LNCAP (cell line): ENCODE results near the gene B3GAT3.

ENCODE experiments used
- CTCF ChIP-seq: fragments of 450-650 bp; IDR thresholded peaks from 2 replicates; pipeline ENCODE4 v1.5.1; 2017; ENCODE audit warnings: mild to moderate bottlenecking

B3GAT3 gene

DNA sequence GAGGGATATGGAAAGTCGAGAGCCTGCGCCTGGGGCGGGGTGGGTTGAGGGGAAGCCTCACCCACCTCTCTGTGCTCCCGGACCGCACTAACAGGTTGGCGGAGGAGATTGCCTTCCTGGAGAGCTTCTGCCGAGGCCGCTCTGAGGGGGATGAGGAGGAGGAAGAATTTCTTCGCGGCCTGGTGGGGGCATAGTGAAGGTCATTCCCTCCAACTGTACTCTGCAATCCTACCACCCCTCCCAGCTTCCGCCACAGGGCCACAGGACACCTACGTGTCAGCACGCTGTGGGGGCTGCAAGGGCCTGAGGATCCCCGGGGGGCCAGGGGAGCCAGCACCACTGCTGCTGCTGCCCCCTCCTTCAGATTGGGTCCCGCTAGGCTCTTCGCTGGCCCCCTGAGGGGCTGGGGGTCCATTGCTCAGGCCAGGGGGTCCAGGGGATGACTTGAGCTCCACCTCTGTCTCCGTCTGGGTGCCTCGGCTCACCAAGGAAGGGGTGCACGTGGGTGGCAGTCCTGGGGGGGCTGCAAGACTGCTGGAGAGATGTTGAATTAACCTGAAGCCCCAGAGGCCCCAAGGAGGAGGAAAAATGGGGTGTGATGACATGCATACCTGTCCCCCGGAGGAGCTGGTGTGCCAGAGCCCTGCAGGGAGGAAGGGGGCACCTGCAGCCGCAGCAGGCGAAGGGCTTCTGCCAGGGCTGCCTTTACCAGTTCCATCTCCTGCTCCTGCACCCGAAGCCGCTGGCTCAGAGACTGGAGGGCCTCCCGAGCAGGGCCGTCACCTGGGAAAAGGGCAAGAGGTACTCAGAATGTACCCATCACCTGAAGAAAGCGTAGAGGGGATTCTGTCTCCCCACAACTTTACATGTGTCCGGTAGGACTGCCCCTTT, 10.7 kb downstream of the B3GAT3 start:
- TF ChIP-seq CTCF = no peak

DNA sequence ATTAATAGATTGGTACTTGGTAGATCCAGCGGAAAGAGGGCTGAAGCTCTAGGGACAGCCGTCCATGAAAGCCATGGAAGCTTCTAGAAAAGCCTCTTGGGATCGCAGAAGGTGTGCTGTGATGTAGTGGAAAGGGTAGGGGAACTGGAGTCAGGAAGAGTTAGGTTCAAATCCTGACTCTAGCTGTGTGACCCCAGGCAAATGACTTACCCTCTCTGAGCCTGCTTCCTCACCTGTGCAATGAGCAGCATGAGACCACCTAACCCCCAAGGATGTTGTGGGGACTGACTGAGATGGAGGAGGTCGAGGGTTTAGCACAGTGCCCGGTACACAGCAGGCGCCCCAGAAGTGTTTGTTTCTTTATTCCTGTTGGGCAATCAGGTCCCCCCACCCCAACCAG, 11.4 kb downstream of the B3GAT3 start:
- TF ChIP-seq CTCF = no peak

DNA sequence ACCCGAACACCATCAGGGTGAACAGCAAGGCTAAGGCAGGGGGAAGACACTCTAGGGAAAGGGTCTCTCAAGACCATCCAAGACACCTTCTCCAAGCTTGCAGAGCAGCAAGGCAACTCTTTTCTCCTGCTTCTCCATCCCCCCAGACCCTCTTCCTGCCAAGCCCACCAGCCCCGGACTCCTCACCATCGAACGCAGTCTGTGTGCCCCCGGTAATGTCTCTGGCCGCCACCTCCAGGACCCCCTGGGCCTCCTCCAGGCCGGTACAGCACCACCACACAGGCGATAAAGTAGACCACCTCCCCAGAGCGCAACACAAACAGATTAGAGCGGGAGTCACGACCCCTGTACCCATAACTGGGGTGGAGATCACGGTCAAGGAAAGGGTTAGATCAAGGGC, 13.0 kb downstream of the B3GAT3 start:
- TF ChIP-seq CTCF = no peak

DNA sequence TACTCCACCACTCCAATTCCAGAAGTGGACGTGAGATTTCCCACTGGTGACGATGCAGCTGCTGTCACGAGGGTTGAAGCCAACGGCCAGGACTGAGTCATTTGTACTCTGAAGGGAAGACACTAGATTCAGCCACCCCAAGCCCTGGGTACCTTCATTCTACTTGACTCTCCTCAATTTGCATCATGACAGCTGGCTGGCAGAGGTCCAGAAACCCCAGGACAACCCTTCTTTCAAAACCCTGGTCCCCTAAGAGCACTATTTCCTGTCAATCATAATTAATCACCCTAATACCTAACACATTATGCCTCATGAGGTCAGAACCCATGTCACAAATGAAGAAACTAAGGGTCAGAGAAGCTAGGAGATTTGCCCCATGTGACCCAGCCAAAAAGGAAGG, 14.1 kb downstream of the B3GAT3 start:
- TF ChIP-seq CTCF = no peak

DNA sequence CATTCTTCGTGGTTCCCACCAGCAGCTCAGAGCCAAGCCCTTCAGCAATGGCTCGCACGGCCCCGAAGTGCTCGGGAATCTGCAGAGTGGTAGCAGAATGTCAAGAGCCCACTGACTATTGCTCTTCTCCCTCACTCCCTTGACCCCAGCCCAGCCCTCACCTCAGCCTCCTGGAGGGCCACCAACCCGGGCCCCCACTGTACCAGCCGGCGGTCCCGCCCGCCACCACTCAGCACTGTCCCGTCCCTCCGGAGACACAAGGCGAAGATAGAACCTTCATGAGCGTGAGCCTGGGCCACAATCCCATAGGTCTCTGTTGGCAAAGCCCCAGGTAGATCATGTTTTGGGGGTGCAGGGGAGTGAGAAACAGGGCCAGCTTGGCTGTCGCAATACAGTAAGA, 15.9 kb downstream of the B3GAT3 start:
- TF ChIP-seq CTCF = no peak

- TF ChIP-seq CTCF = no peak
Observed at GRCh38 chr11:62605467-62605866, 16.3 kb downstream of the B3GAT3 start.

- TF ChIP-seq CTCF = no peak
Observed at GRCh38 chr11:62604460-62605120, 17.2 kb downstream of the B3GAT3 start.
